Coronary artery (tissue), 2 donors: ENCODE results near the gene SSTR5.
A peak's percentile ranks its signal among the peaks of the same experiment; 100 is the strongest.

Experiments used
- DNase-seq: peaks from one replicate; pipeline ENCODE4 v3.0.0-alpha.2; 2017; ENCODE audit warnings: low spot score
- H3K27ac ChIP-seq, 2 donors: fragments of 200-600 bp; sonication (generic); one replicate each; pipeline ENCODE4 v1.5.1; 2016 to 2019
- H3K4me3 ChIP-seq: fragments of 200-600 bp; sonication (generic); 2 replicates; pipeline ENCODE4 v1.5.1; 2016; ENCODE audit warnings: mild to moderate bottlenecking, moderate library complexity
- CTCF ChIP-seq: fragments of 200-600 bp; sonication (generic); IDR thresholded peaks from one replicate; pipeline ENCODE4 v1.5.1; 2019; ENCODE audit warnings: antibody characterized with exemption

The SSTR5 gene

GRCh38 chr16:1039762-1040161 is 32.8 kb upstream of the SSTR5 start:
- no peak for DNase-seq
- H3K4me3 ChIP-seq, result no peak overlapping the region
- TF ChIP-seq CTCF, result no peak
- no peak overlapping the region for H3K27ac ChIP-seq

GRCh38 chr16:1040346-1040745 is 32.2 kb upstream of the SSTR5 start:
- H3K27ac ChIP-seq, result no peak overlapping the region
- no peak for DNase-seq
- H3K4me3 ChIP-seq, result no peak overlapping the region
- no peak for TF ChIP-seq CTCF

- no peak for TF ChIP-seq CTCF
- H3K27ac ChIP-seq, result no peak overlapping the region
- no peak for DNase-seq
- H3K4me3 ChIP-seq, result no peak overlapping the region
Measured at GRCh38 chr16:1042049-1042744, 30.4 kb upstream of the SSTR5 start.

GRCh38 chr16:1042866-1043265 is 29.7 kb upstream of the SSTR5 start:
- H3K4me3 ChIP-seq, result no peak overlapping the region
- no peak for DNase-seq
- no peak for TF ChIP-seq CTCF
- no peak overlapping the region for H3K27ac ChIP-seq

GRCh38 chr16:1043881-1044451 is 28.6 kb upstream of the SSTR5 start:
- H3K27ac ChIP-seq, result no peak overlapping the region
- H3K4me3 ChIP-seq, result peak overlapping the region; percentile 16
- no peak for DNase-seq
- TF ChIP-seq CTCF, result no peak

DNA sequence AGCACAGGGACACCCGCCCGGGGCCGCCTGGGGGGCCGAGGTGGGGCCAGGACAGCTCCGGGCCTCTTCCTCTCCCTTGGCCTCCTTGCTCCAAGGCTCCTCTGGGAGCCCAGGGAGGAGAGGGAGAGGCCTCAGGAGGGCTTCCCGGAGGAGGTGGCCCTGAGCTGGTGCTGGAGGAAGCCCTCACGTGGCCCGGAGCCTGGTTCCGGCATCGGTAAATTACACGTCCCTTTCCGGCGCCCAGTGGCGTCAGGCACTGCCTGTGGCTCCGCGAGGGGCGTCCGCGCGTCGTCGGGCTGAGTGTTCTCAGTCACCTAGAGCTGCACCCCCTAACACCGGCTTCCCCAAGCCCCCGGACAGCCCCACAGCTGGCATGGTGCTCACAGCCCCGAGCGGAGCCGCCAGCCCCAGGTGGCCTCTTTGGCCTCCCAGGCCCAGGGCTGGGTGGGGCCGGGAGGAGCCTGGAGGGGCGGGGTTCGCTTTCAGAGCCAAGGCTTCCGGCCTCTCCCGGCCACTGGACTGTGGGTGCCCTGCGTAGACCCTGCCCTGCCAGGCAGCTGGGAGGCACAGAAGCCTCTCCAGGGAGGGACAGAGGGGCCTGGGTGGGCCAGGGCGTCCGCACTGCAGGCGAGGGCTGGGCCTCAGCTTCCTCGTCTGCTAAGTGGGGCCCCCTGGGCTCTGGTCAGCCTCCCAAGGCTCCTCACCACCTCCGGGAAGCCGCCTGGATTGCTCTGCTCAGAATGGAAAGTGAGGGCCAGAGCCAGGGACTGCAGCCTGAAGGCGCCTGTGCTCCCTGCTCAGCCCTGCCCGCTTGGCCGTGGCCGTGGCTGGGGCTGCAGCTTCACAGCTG is 27.9 kb upstream of the SSTR5 start:
- H3K27ac ChIP-seq, result no peak overlapping the region
- no peak for DNase-seq
- peak overlapping the region; percentile 16 for H3K4me3 ChIP-seq
- no peak for TF ChIP-seq CTCF
